AG04450 (cell line): ENCODE results near the gene MSS51. TPM values are rescaled to one million over a fixed set of nuclear protein-coding genes. Genes with fewer than 3 reads are reported as not detected.

Experiments used
- CTCF ChIA-PET: fragments of 300-600, 350-600 bp; formaldehyde crosslinking; extraction: SDS; loops from one replicate; lab custom pipeline; 2022; ENCODE audit warnings: antibody characterized with exemption, inconsistent platforms; lab: Charles Lee
- POLR2A ChIA-PET: fragments of 350-600 bp; formaldehyde crosslinking; extraction: SDS; loops from one replicate; lab custom pipeline; 2021; ENCODE audit warnings: antibody characterized with exemption, inconsistent platforms; lab: Yijun Ruan, JAX
- DNase-seq: peaks from one replicate; pipeline ENCODE4 v3.0.0-alpha.2; 2011; ENCODE audit warnings: low read depth, low spot score
- H3K27ac ChIP-seq: one replicate; pipeline ENCODE4 v1.5.1; 2012; ENCODE audit warnings: low read depth, low read length, control low read depth
- H3K27me3 ChIP-seq: one replicate; pipeline ENCODE4 v1.6.0; 2012; ENCODE audit warnings: low read length; ENCODE audit not compliant: control insufficient read depth, insufficient read depth
- H3K4me3 ChIP-seq: 2 replicates; pipeline ENCODE4 v1.5.1; 2011; ENCODE audit warnings: mild to moderate bottlenecking, low read depth, low read length, control low read depth
- H3K9me3 ChIP-seq: 2 replicates; pipeline ENCODE4 v1.5.1; 2012; ENCODE audit warnings: low read length; ENCODE audit not compliant: control insufficient read depth, insufficient read depth
- CTCF ChIP-seq: IDR thresholded peaks from 2 replicates; pipeline ENCODE4 v1.5.1; 2011; ENCODE audit warnings: low read depth, low read length, control low read depth, inconsistent platforms
- polyA plus RNA-seq: library from polyadenylated mRNA; depleted of rRNA; stranded (reverse); fragments of >200 nt; gene quantifications from 2 replicates; pipeline ENCODE4 v1.2.3, GENCODE V29; 2011

MSS51 gene
- polyA plus RNA-seq, 1 experiment, result 1.4 TPM

- Histone ChIP-seq H3K9me3 (no peaks in the 10 kb centered on the region), H3K27me3 (no peaks in the 10 kb centered on the region), H3K4me3 (no peak overlapping the region), H3K27ac (no peak overlapping the region)
- ChIA-PET CTCF (no interaction called here), POLR2A (no interaction called here)
- no peak for TF ChIP-seq CTCF
- peak; percentile 11 for DNase-seq
Measured at GRCh38 chr10:73439055-73439454, 5.7 kb upstream of the MSS51 start.

- CTCF ChIA-PET, result no interaction called here
- no peak overlapping the region for H3K4me3 ChIP-seq
- H3K9me3 ChIP-seq, result no peaks in the 10 kb centered on the region
- POLR2A ChIA-PET, result no interaction called here
- no peaks in the 10 kb centered on the region for H3K27me3 ChIP-seq
- no peak for DNase-seq
- no peak for TF ChIP-seq CTCF
- H3K27ac ChIP-seq, result no peak overlapping the region
Measured at GRCh38 chr10:73432646-73433537, 469 bp downstream of the MSS51 start.

DNA sequence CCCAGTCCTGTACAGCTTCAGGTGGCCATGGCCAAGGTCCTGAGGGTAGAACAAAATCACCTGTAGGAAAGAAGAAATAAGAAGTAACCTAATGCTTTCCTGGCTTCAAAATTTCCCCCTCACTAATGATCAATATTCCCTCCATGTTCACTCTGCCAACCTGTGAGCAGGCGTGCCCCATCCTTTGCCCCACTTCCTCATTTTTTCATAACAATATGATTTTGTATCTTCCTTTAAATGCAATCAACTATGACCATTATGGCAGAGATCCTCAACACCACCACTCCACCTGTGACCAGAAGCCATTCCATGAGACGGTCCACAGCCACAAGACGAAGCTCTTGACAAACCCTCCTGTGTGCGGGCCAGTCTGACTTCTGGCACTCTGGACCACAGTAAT is 7.0 kb downstream of the MSS51 start:
- POLR2A ChIA-PET, result no interaction called here

DNA sequence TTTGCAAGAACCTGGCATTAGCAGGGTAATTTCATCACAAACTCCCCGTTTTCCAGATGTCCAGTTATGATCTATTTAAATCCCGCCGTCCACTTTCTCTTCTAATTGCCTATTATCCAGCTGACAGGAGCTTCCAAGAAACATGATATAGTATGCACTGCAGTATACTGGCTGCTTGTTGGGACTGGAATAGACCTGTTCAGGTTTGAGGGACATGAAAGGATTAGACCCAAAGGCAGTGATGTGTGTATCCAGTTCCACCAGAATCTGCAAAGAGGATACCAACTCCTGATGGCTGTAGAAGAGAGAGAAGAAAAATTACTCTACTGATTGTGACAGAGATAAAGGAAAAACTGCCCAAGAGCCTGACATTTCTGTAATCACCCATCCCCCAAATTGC is 8.9 kb downstream of the MSS51 start:
- CTCF ChIA-PET, result no interaction called here
- POLR2A ChIA-PET, result no interaction called here
- TF ChIP-seq CTCF, result no peak
- Histone ChIP-seq H3K9me3 (no peaks in the 10 kb centered on the region), H3K4me3 (no peak overlapping the region), H3K27ac (no peak overlapping the region), H3K27me3 (no peaks in the 10 kb centered on the region)
- DNase-seq, result no peak

More for the DNA sequence above, 7.0 kb downstream of the MSS51 start:
- Histone ChIP-seq H3K4me3 (no peak overlapping the region), H3K27me3 (no peaks in the 10 kb centered on the region), H3K9me3 (no peaks in the 10 kb centered on the region), H3K27ac (no peak overlapping the region)
- CTCF ChIA-PET, result no interaction called here
- DNase-seq, result no peak
- no peak for TF ChIP-seq CTCF

DNA sequence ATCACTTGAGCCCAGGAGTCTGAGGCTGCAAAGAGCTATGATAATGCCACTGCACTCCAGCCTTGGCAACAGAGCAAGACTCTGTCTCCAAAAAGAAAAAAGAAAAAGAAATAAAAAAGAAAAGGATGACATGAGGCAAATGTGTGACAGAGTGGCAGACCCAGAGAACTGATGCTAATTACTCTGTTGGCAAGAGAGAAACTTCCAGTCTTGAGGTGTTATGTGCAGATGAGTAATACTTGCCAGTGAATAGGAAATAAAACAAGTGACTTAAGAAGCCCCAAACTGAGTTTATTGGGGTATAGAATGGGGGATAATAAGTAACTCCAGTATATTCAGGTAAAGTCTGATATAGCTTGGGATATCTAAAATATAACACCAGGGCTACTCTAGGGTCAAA is 10.1 kb downstream of the MSS51 start:
- no peaks in the 10 kb centered on the region for H3K9me3 ChIP-seq
- no peak for TF ChIP-seq CTCF
- ChIA-PET CTCF (no interaction called here), POLR2A (no interaction called here)
- H3K4me3 ChIP-seq, result no peak overlapping the region
- H3K27ac ChIP-seq, result no peak overlapping the region
- DNase-seq, result no peak
- no peaks in the 10 kb centered on the region for H3K27me3 ChIP-seq
